GM10266 (cell line): ENCODE measurements around the gene CCDC78.

Experiments
- DNase-seq: peaks from one replicate; pipeline ENCODE4 v3.0.0; 2012; ENCODE audit errors: extremely low spot score
- TF ChIP-seq, protein P1 (sequence below): IDR thresholded peaks from 2 replicates; pipeline ENCODE4 v1.5.1; 2012; ENCODE audit warnings: mild to moderate bottlenecking, low read depth; ENCODE audit not compliant: control insufficient read depth, insufficient read depth; ENCODE audit errors: missing control alignments

CCDC78 gene

DNA sequence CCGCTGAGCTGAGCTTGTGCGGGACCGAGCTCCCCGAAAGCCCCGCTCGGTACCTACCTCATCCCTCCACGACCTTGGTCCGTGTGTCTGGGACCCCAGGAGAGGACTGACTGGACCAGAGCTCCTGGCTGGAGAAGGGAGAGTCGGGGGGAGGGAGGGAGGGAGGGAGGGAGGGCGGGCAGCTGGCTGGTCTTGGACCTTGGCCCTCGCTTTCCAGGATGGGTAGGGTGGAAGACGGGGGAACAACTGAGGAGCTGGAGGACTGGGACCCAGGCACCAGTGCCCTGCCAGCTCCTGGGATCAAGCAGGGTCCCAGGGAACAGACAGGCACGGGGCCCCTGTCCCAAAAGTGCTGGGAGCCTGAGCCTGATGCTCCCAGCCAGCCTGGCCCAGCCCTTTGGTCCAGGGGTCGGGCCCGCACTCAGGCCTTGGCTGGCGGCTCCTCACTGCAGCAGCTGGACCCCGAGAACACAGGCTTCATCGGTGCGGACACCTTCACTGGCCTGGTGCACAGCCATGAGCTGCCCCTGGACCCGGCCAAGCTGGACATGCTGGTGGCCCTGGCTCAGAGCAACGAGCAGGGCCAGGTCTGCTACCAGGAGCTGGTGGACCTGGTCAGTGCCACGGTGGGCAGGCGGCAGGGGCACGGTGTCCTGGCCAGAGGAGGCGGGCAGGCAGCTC, 50.2 kb downstream of the CCDC78 start:
- no peak for DNase-seq
- TF ChIP-seq, protein P1, sequence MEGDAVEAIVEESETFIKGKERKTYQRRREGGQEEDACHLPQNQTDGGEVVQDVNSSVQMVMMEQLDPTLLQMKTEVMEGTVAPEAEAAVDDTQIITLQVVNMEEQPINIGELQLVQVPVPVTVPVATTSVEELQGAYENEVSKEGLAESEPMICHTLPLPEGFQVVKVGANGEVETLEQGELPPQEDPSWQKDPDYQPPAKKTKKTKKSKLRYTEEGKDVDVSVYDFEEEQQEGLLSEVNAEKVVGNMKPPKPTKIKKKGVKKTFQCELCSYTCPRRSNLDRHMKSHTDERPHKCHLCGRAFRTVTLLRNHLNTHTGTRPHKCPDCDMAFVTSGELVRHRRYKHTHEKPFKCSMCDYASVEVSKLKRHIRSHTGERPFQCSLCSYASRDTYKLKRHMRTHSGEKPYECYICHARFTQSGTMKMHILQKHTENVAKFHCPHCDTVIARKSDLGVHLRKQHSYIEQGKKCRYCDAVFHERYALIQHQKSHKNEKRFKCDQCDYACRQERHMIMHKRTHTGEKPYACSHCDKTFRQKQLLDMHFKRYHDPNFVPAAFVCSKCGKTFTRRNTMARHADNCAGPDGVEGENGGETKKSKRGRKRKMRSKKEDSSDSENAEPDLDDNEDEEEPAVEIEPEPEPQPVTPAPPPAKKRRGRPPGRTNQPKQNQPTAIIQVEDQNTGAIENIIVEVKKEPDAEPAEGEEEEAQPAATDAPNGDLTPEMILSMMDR = no peak

GRCh38 chr16:674968-675883, 51.0 kb downstream of the CCDC78 start, which contains the start of gene RHBDL1:
TSS of gene RHBDL1 (plus strand) at chr16:675671. CDS start at chr16:675791, 120 bp downstream.
- DNase-seq = no peak
- TF ChIP-seq, protein P1 = no peak

DNA sequence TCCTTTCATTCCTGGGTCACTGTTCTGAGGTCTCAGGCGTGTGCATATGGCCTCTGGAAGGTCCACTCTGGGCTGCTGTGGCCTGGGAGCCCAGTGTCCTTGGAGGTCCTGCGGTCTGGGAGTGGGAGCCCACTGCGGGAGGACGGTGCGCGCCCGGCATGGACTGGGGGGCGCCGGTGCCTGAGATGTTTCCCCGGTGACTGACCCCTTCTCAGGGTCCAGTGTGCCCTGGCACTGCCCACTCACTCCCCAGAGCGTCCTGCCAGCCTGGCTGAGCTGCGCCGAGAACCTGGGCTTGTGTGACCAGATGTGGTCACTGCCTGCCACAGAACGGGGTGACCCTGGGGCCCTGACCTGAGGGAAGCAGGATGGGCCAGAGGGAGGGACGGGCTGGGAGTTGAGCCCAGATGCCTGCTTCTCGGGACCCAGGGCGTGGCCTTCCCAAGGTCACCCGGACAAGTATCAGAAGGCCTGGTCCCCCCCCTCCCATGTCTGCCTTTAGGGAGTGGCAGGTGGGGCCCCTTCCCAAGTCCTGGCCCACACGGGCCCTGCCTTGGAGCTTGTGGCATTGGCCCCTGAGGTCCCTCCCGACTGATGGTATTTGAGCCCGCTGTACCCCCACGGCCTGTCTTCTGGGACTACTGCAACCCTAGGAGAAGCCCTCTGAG, 51.9 kb downstream of the CCDC78 start:
- no peak for DNase-seq
- TF ChIP-seq, protein P1 = no peak

- DNase-seq = no peak
- TF ChIP-seq, protein P1 = no peak
Observed at GRCh38 chr16:673399-673991, 52.7 kb downstream of the CCDC78 start.

- no peak for DNase-seq
- TF ChIP-seq, protein P1 = no peak
Observed at GRCh38 chr16:672851-673250, 53.4 kb downstream of the CCDC78 start.
